Neural crest cell (in vitro differentiated cells): ENCODE measurements around the gene APBB2. TPM values are rescaled to one million over a fixed set of nuclear protein-coding genes. Genes with fewer than 3 reads are reported as not detected.
"Not testable (repeated sequence)": the region's sequence is repeated elsewhere in the genome, so short reads cannot be mapped to it uniquely, and the experiment has no call there.

Source experiments
- DNase-seq: peaks from one replicate; pipeline ENCODE4 v3.0.0; 2021; ENCODE audit warnings: low read depth, mixed read lengths, low spot score
- H3K27ac Mint-ChIP-seq: one replicate; pipeline ENCODE4 v1.8.0; 2021; ENCODE audit warnings: mild to moderate bottlenecking, mixed read lengths; ENCODE audit not compliant: unreplicated experiment
- H3K27me3 Mint-ChIP-seq: 2 replicates; pipeline ENCODE4 v1.8.0; 2021; ENCODE audit warnings: low read depth, mild to moderate bottlenecking, mixed read lengths
- H3K36me3 Mint-ChIP-seq: 2 replicates; pipeline ENCODE4 v1.8.0; 2021; ENCODE audit warnings: low read depth, mild to moderate bottlenecking, mixed read lengths
- H3K4me1 Mint-ChIP-seq: 2 replicates; pipeline ENCODE4 v1.8.0; 2021; ENCODE audit warnings: mixed read lengths
- H3K4me3 Mint-ChIP-seq: one replicate; pipeline ENCODE4 v1.8.0; 2021; ENCODE audit warnings: mild to moderate bottlenecking, mixed read lengths
- H3K9me3 Mint-ChIP-seq: 2 replicates; pipeline ENCODE4 v1.8.0; 2021; ENCODE audit warnings: mixed read lengths
- CTCF ChIP-seq: fragments of 200-600 bp; sonication (generic); conservative IDR thresholded peaks from 2 replicates; pipeline ENCODE4 v1.5.0; 2021; ENCODE audit warnings: antibody characterized with exemption, mild to moderate bottlenecking
- total RNA-seq: library from RNA; stranded (reverse); gene quantifications from 2 replicates; pipeline ENCODE4 v1.2.1, GENCODE V29; 2021

Gene APBB2
- total RNA-seq, 1 donor from 2014 or later: 68.5 TPM

GRCh38 chr4:40822420-40823166, 391.7 kb downstream of the APBB2 start:
- Mint-ChIP-seq H3K36me3 (peaks cover 20% of the 10 kb centered on the region), H3K27ac (no peak overlapping the region), H3K9me3 (no peaks in the 10 kb centered on the region), H3K27me3 (no peaks in the 10 kb centered on the region), H3K4me1 (no peaks in the 10 kb centered on the region), H3K4me3 (no peak overlapping the region)
- DNase-seq: no peak
- no peak for TF ChIP-seq CTCF

- no peak overlapping the region for H3K27ac Mint-ChIP-seq
- H3K4me3 Mint-ChIP-seq: no peak overlapping the region
- H3K36me3 Mint-ChIP-seq: peaks cover 23% of the 10 kb centered on the region
Observed at GRCh38 chr4:40820101-40820500, 394.2 kb downstream of the APBB2 start.

GRCh38 chr4:40817157-40817556, 397.2 kb downstream of the APBB2 start:
- not testable (repeated sequence) for H3K4me1 Mint-ChIP-seq, H3K9me3 Mint-ChIP-seq, H3K27me3 Mint-ChIP-seq

More at GRCh38 chr4:40820101-40820500, 394.2 kb downstream of the APBB2 start:
- Mint-ChIP-seq H3K4me1 (no peaks in the 10 kb centered on the region), H3K9me3 (no peaks in the 10 kb centered on the region), H3K27me3 (no peaks in the 10 kb centered on the region)
- TF ChIP-seq CTCF: no peak
- no peak for DNase-seq

GRCh38 chr4:40812856-40813255, 401.5 kb downstream of the APBB2 start:
- Mint-ChIP-seq H3K4me1 (peaks cover 10% of the 10 kb centered on the region), H3K9me3 (no peaks in the 10 kb centered on the region), H3K27ac (peak overlapping the region; percentile 83), H3K27me3 (no peaks in the 10 kb centered on the region), H3K4me3 (no peak overlapping the region), H3K36me3 (peaks cover 23% of the 10 kb centered on the region)
- no peak for TF ChIP-seq CTCF
- DNase-seq: no peak

More at GRCh38 chr4:40817157-40817556, 397.2 kb downstream of the APBB2 start:
- H3K27ac Mint-ChIP-seq, DNase-seq, H3K4me3 Mint-ChIP-seq: not testable (repeated sequence)
- peaks cover 27% of the 10 kb centered on the region for H3K36me3 Mint-ChIP-seq

GRCh38 chr4:40812386-40812785, 402.0 kb downstream of the APBB2 start:
- H3K27ac Mint-ChIP-seq: peak overlapping the region; percentile 83
- no peak overlapping the region for H3K4me3 Mint-ChIP-seq
- H3K4me1 Mint-ChIP-seq: peaks cover 10% of the 10 kb centered on the region
- H3K36me3 Mint-ChIP-seq: peaks cover 20% of the 10 kb centered on the region
- DNase-seq: no peak
- TF ChIP-seq CTCF: no peak
- H3K9me3 Mint-ChIP-seq: no peaks in the 10 kb centered on the region
- H3K27me3 Mint-ChIP-seq: no peaks in the 10 kb centered on the region

- H3K9me3 Mint-ChIP-seq: no peaks in the 10 kb centered on the region
- TF ChIP-seq CTCF: no peak
- H3K4me3 Mint-ChIP-seq: no peak overlapping the region
- H3K27me3 Mint-ChIP-seq: no peaks in the 10 kb centered on the region
- no peak for DNase-seq
- peak overlapping the region; percentile 83 for H3K27ac Mint-ChIP-seq
- peaks cover 20% of the 10 kb centered on the region for H3K36me3 Mint-ChIP-seq
- H3K4me1 Mint-ChIP-seq: peaks cover 10% of the 10 kb centered on the region
Observed at GRCh38 chr4:40811956-40812355, 402.4 kb downstream of the APBB2 start.
